H9 (cell line): Measurements from ENCODE around the gene STK25. TPM values are rescaled to one million over a fixed set of nuclear protein-coding genes. Genes with fewer than 3 reads are reported as not detected.

ENCODE experiments used
- DNase-seq: peaks from one replicate; pipeline ENCODE4 v3.0.0-alpha.2; 2017
- H2AFZ ChIP-seq: one replicate; pipeline ENCODE4 v1.6.1; 2013; ENCODE audit warnings: mild to moderate bottlenecking, low read length, control low read depth, moderate library complexity
- H2AK5ac ChIP-seq: 2 replicates; pipeline ENCODE4 v1.6.1; 2013; ENCODE audit warnings: low read length, control low read depth, mixed read lengths; ENCODE audit not compliant: insufficient read length
- H2BK120ac ChIP-seq: one replicate; pipeline ENCODE4 v1.6.1; 2013; ENCODE audit warnings: low read depth, mild to moderate bottlenecking, low read length, control low read depth, inconsistent platforms; ENCODE audit not compliant: poor library complexity, severe bottlenecking
- H2BK12ac ChIP-seq: 2 replicates; pipeline ENCODE4 v1.6.1; 2013; ENCODE audit warnings: low read length, control low read depth, mixed read lengths, low read depth; ENCODE audit not compliant: insufficient read length
- H2BK15ac ChIP-seq: 2 replicates; pipeline ENCODE4 v1.6.1; 2013; ENCODE audit warnings: low read depth, low read length, control low read depth
- H2BK20ac ChIP-seq: one replicate; pipeline ENCODE4 v1.6.1; 2013; ENCODE audit warnings: low read depth, mild to moderate bottlenecking, low read length, control low read depth, inconsistent platforms; ENCODE audit not compliant: poor library complexity, severe bottlenecking
- H2BK5ac ChIP-seq: 2 replicates; pipeline ENCODE4 v1.6.1; 2013; ENCODE audit warnings: low read length, control low read depth, mixed read lengths; ENCODE audit not compliant: insufficient read length
- H3K14ac ChIP-seq: 2 replicates; pipeline ENCODE4 v1.6.1; 2013; ENCODE audit warnings: low read length, control low read depth; ENCODE audit not compliant: insufficient read depth
- H3K18ac ChIP-seq: 2 replicates; pipeline ENCODE4 v1.6.1; 2013; ENCODE audit warnings: low read depth, mild to moderate bottlenecking, mixed read lengths, low read length, control low read depth; ENCODE audit not compliant: insufficient read length
- H3K23ac ChIP-seq: 2 replicates; pipeline ENCODE4 v1.6.1; 2013; ENCODE audit warnings: low read length, control low read depth, mixed read lengths, low read depth; ENCODE audit not compliant: insufficient read length
- H3K23me2 ChIP-seq: 2 replicates; pipeline ENCODE4 v1.6.1; 2013; ENCODE audit warnings: low read depth, mild to moderate bottlenecking, mixed read lengths, low read length, control low read depth; ENCODE audit not compliant: insufficient read length, poor library complexity, severe bottlenecking
- H3K27ac ChIP-seq: 2 replicates; pipeline ENCODE4 v1.5.1; 2013; ENCODE audit warnings: low read length, control low read depth, mixed read lengths, low read depth; ENCODE audit not compliant: insufficient read length
- H3K27me3 ChIP-seq: 2 replicates; pipeline ENCODE4 v1.6.1; 2013; ENCODE audit warnings: low read length, control low read depth, inconsistent platforms; ENCODE audit not compliant: insufficient read depth
- H3K4ac ChIP-seq: 2 replicates; pipeline ENCODE4 v1.6.1; 2013; ENCODE audit warnings: low read depth, mild to moderate bottlenecking, control low read depth, inconsistent platforms, low read length, moderate library complexity
- H3K4me1 ChIP-seq: 2 replicates; pipeline ENCODE4 v1.6.1; 2013; ENCODE audit warnings: low read length, control low read depth, inconsistent platforms; ENCODE audit not compliant: insufficient read depth
- H3K4me2 ChIP-seq: 2 replicates; pipeline ENCODE4 v1.6.1; 2013; ENCODE audit warnings: low read length, control low read depth, mixed read lengths; ENCODE audit not compliant: insufficient read length, insufficient read depth
- H3K56ac ChIP-seq: 2 replicates; pipeline ENCODE4 v1.6.1; 2013; ENCODE audit warnings: low read depth, mild to moderate bottlenecking, mixed read lengths, low read length, control low read depth; ENCODE audit not compliant: insufficient read length
- H3K79me1 ChIP-seq: 2 replicates; pipeline ENCODE4 v1.6.1; 2013; ENCODE audit warnings: low read depth, mild to moderate bottlenecking, moderate library complexity, low read length, control low read depth, inconsistent platforms; ENCODE audit not compliant: insufficient read depth, poor library complexity, severe bottlenecking
- H3K79me2 ChIP-seq: 2 replicates; pipeline ENCODE4 v1.6.1; 2013; ENCODE audit warnings: low read length, control low read depth, inconsistent platforms; ENCODE audit not compliant: insufficient read depth
- H3K9ac ChIP-seq: 2 replicates; pipeline ENCODE4 v1.6.1; 2013; ENCODE audit warnings: low read length, control low read depth, mixed read lengths; ENCODE audit not compliant: insufficient read length; ENCODE audit errors: extremely low read depth
- H3K9me3 ChIP-seq: one replicate; pipeline ENCODE4 v1.6.1; 2013; ENCODE audit warnings: low read depth, low read length, inconsistent platforms; ENCODE audit not compliant: control insufficient read depth
- H3T11ph ChIP-seq: one replicate; pipeline ENCODE4 v1.6.1; 2013; ENCODE audit warnings: mild to moderate bottlenecking, low read length, control low read depth, inconsistent platforms
- H4K20me1 ChIP-seq: one replicate; pipeline ENCODE4 v1.6.1; 2013; ENCODE audit not compliant: control insufficient read depth, insufficient read length, insufficient read depth
- H4K5ac ChIP-seq: 2 replicates; pipeline ENCODE4 v1.6.1; 2013; ENCODE audit warnings: low read depth, mild to moderate bottlenecking, mixed read lengths, low read length, control low read depth; ENCODE audit not compliant: insufficient read length
- H4K8ac ChIP-seq: replicated peaks from 2 replicates; pipeline ENCODE4 v1.6.1; 2013; ENCODE audit warnings: low read length, control low read depth, mixed read lengths, low read depth; ENCODE audit not compliant: insufficient read length
- H4K91ac ChIP-seq: 2 replicates; pipeline ENCODE4 v1.6.1; 2013; ENCODE audit warnings: low read depth, mild to moderate bottlenecking, moderate library complexity, mixed read lengths, low read length, control low read depth; ENCODE audit not compliant: insufficient read length
- H3K27ac Mint-ChIP-seq, 3 experiments: 2 replicates in 2 of 3; 3 replicates in 1 of 3; pipeline ENCODE4 v1.8.0; 2020 to 2021; ENCODE audit warnings: mixed read lengths in 3 of 3, mild to moderate bottlenecking in 1 of 3, moderate library complexity in 1 of 3
- H3K27me3 Mint-ChIP-seq: 2 replicates; pipeline ENCODE4 v1.8.0; 2021; ENCODE audit warnings: low read depth, mild to moderate bottlenecking, moderate library complexity, mixed read lengths
- H3K36me3 Mint-ChIP-seq, 3 experiments: 2 replicates in 2 of 3; 3 replicates in 1 of 3; pipeline ENCODE4 v1.8.0; 2020 to 2021; ENCODE audit warnings: low read depth in 3 of 3, mixed read lengths in 3 of 3; ENCODE audit not compliant: insufficient read depth in 1 of 3
- H3K4me1 Mint-ChIP-seq, 2 experiments: 2 replicates each; pipeline ENCODE4 v1.8.0; 2020; ENCODE audit warnings: mixed read lengths in 2 of 2
- H3K4me3 Mint-ChIP-seq, 2 experiments: 2 replicates in 1 of 2; 3 replicates in 1 of 2; pipeline ENCODE4 v1.8.0; 2020 to 2021; ENCODE audit warnings: mild to moderate bottlenecking in 2 of 2, mixed read lengths in 2 of 2, moderate library complexity in 1 of 2
- H3K9me3 Mint-ChIP-seq, 2 experiments: 2 replicates in 1 of 2; 3 replicates in 1 of 2; pipeline ENCODE4 v1.8.0; 2020; ENCODE audit warnings: mild to moderate bottlenecking in 2 of 2, mixed read lengths in 2 of 2, moderate library complexity in 1 of 2
- WGBS: extraction: QIAGEN DNeasy Blood & Tissue Kit; methylation state at CpG from one replicate; pipeline ENCODE4 v1.1.7; 2013; ENCODE audit warnings: missing lambda C conversion rate, low lambda C conversion rate, mixed read lengths; ENCODE audit not compliant: insufficient read length; ENCODE audit errors: extremely low coverage; 5-methylcytosine and 5-hydroxymethylcytosine counted together
- total RNA-seq: library from RNA; stranded (reverse); gene quantifications from 2 replicates; pipeline ENCODE4 v1.2.1, GENCODE V29; 2021
- TF ChIP-seq, protein P1 (sequence below): fragments of 200-600 bp; sonication (generic); conservative IDR thresholded peaks from 3 replicates; pipeline ENCODE4 v1.8.0; 2021; ENCODE audit warnings: antibody characterized with exemption, mild to moderate bottlenecking

Gene STK25
- total RNA-seq, 1 experiment from 2014 or later = 189 TPM

DNA sequence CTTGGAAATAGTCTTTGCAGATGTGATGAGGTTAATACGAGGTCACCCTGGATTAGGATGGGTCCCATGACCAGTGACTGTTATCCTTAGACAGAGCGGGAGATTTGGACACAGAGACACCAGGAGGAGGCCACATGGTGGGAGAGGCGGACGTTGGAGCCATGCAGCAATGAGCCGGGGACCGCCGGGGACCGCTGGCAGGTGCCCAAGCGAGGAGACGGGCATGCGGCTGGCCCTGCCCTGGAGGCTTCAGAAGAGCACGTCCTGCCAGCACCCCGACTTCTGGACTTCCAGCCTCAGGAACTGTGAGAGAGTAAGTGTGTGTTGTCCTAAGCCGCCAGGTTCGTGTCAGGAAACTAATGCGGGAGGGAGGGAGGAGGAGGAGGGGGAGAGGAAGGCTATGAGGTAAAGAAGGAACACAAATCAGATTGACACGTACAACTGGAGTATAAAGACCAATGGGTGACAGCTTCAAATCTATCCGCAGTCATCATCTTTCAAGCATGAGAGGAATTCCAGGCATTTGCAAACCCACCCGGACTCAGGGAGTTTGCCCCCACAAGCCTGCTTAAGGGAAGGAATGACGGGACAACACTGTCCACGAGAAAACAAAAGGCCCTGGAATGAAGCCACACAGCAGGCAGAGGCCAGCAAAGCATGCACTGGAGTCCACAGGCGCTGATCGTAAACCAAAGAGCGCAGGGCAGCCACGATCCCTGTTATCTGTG, 38.6 kb upstream of the STK25 start:
- H3K27ac Mint-ChIP-seq = no peak overlapping the region; a peak in 2 of 7 replicates
- H3K27me3 Mint-ChIP-seq = peaks cover 22% of the 10 kb centered on the region
- H3K4me3 Mint-ChIP-seq = no peak overlapping the region
- no peak overlapping the region for H3T11ph ChIP-seq
- H3K14ac ChIP-seq = no peak overlapping the region
- no peak overlapping the region for H3K27ac ChIP-seq
- H3K9me3 ChIP-seq = no peaks in the 10 kb centered on the region
- TF ChIP-seq, protein P1, sequence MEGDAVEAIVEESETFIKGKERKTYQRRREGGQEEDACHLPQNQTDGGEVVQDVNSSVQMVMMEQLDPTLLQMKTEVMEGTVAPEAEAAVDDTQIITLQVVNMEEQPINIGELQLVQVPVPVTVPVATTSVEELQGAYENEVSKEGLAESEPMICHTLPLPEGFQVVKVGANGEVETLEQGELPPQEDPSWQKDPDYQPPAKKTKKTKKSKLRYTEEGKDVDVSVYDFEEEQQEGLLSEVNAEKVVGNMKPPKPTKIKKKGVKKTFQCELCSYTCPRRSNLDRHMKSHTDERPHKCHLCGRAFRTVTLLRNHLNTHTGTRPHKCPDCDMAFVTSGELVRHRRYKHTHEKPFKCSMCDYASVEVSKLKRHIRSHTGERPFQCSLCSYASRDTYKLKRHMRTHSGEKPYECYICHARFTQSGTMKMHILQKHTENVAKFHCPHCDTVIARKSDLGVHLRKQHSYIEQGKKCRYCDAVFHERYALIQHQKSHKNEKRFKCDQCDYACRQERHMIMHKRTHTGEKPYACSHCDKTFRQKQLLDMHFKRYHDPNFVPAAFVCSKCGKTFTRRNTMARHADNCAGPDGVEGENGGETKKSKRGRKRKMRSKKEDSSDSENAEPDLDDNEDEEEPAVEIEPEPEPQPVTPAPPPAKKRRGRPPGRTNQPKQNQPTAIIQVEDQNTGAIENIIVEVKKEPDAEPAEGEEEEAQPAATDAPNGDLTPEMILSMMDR = no peak
- no peak overlapping the region for H2BK20ac ChIP-seq
- H3K79me1 ChIP-seq = no peaks in the 10 kb centered on the region
- peak; percentile 44 for DNase-seq
- H4K91ac ChIP-seq = no peak overlapping the region
- H3K4ac ChIP-seq = no peak overlapping the region
- no peak overlapping the region for H4K5ac ChIP-seq
- peaks cover 0 to 7% of the 10 kb centered on the region in 2 experiments; a peak in 1 of 4 replicates for H3K4me1 Mint-ChIP-seq
- no peak overlapping the region for H2BK12ac ChIP-seq
- no peaks in the 10 kb centered on the region for H3K79me2 ChIP-seq
- H3K56ac ChIP-seq = no peak overlapping the region
- H3K4me1 ChIP-seq = no peaks in the 10 kb centered on the region
- no peaks in the 10 kb centered on the region for H3K23me2 ChIP-seq
- H2BK120ac ChIP-seq = no peak overlapping the region
- H3K9me3 Mint-ChIP-seq = no peaks in the 10 kb centered on the region
- H3K9ac ChIP-seq = no peak overlapping the region
- WGBS = no CpG with 5 or more reads among the region's 25 CpGs
- no peak overlapping the region for H3K18ac ChIP-seq
- no peak overlapping the region for H2AFZ ChIP-seq
- no peak overlapping the region for H2BK15ac ChIP-seq
- no peaks in the 10 kb centered on the region for H4K20me1 ChIP-seq
- H3K36me3 Mint-ChIP-seq = no peaks in the 10 kb centered on the region
- H3K4me2 ChIP-seq = no peak overlapping the region
- H2BK5ac ChIP-seq = no peak overlapping the region
- H4K8ac ChIP-seq = no peak overlapping the region
- H3K23ac ChIP-seq = no peak overlapping the region
- no peak overlapping the region for H2AK5ac ChIP-seq
- peaks cover 12% of the 10 kb centered on the region; the same call in 1 of the 2 replicates for H3K27me3 ChIP-seq
